ENCODE results near the gene BRD1. TPM values are rescaled to one million over a fixed set of nuclear protein-coding genes. Genes with fewer than 3 reads are reported as not detected.

The BRD1 gene
- total and polyA plus RNA-seq, 9 of the 15 experiments (the other 6 are each of a cell fraction or from before 2014, with no cell fraction given): 0.42 to 17.6 (median 5.5) TPM

GRCh38 chr22:49872347-49872746 lies 44.7 kb upstream of the BRD1 start (continued):
- TF ChIP-seq DACH1 (IDR thresholded peaks at IDR 0.05; ENCODE audit: partially characterized antibody): no peak
- no peak for TF ChIP-seq SMARCA5 (IDR thresholded peaks at IDR 0.05)
- no peak for TF ChIP-seq BRF1 (IDR thresholded peaks at IDR 0.05; ENCODE audit: borderline replicate concordance, extremely low read depth, insufficient read length)
- peak; percentile 75 to 88 for TF ChIP-seq MNT (conservative IDR thresholded peaks at IDR 0.05)
- TF ChIP-seq ZNF24 (IDR thresholded peaks at IDR 0.05): no peak
- TF ChIP-seq, protein P1, sequence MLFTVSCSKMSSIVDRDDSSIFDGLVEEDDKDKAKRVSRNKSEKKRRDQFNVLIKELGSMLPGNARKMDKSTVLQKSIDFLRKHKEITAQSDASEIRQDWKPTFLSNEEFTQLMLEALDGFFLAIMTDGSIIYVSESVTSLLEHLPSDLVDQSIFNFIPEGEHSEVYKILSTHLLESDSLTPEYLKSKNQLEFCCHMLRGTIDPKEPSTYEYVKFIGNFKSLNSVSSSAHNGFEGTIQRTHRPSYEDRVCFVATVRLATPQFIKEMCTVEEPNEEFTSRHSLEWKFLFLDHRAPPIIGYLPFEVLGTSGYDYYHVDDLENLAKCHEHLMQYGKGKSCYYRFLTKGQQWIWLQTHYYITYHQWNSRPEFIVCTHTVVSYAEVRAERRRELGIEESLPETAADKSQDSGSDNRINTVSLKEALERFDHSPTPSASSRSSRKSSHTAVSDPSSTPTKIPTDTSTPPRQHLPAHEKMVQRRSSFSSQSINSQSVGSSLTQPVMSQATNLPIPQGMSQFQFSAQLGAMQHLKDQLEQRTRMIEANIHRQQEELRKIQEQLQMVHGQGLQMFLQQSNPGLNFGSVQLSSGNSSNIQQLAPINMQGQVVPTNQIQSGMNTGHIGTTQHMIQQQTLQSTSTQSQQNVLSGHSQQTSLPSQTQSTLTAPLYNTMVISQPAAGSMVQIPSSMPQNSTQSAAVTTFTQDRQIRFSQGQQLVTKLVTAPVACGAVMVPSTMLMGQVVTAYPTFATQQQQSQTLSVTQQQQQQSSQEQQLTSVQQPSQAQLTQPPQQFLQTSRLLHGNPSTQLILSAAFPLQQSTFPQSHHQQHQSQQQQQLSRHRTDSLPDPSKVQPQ (CRISPR knock-in tag; IDR thresholded peaks at IDR 0.05; ENCODE audit: borderline replicate concordance): no peak

- peaks cover 9% of the 10 kb centered on the region; the same call in 2 of the 3 replicates for H3K36me3 ChIP-seq (ENCODE audit: control insufficient read depth, insufficient read depth, low read length)
- no peak overlapping the region for H3K9ac ChIP-seq (ENCODE audit: insufficient read depth in 1 of 2, low read depth in 2 of 2, low read length in 2 of 2)
- no peak overlapping the region for H3K4me3 ChIP-seq
- no peak overlapping the region for H3K27ac ChIP-seq (ENCODE audit: extremely low read depth, low read depth, low read length)
- in situ Hi-C loops (cut with MboI) (no loop called here), intact Hi-C loops (cut with micrococcal nuclease) (no loop called here)
- peaks cover 9% of the 10 kb centered on the region; the same call in 1 of the 2 replicates for H4K20me1 ChIP-seq (replicated peaks; ENCODE audit: control insufficient read depth, insufficient read depth, low read length)
- peaks cover 80% of the 10 kb centered on the region for H3K79me2 ChIP-seq (ENCODE audit: control insufficient read depth, insufficient read depth, low read length)
- peak; percentile 50 to 81 (median 52) for DNase-seq (ENCODE audit: extremely low read depth in 1 of 4, low spot score in 3 of 4)
- no peak overlapping the region for H3K4me2 ChIP-seq (ENCODE audit: insufficient read depth, low read length)
- no peaks in the 10 kb centered on the region for H3K27me3 ChIP-seq (ENCODE audit: control insufficient read depth in 2 of 2, insufficient read depth in 2 of 2, low read length in 2 of 2)
- H2AFZ ChIP-seq (ENCODE audit: low read depth, low read length): no peak overlapping the region
- no TSS peak for BruUV-seq (replicated peaks)
- CTCF ChIA-PET (ENCODE audit: low intra/inter-chr PET ratio): no interaction called here
- peaks cover 6 to 13% of the 10 kb centered on the region in 2 experiments; a peak in 4 of 5 replicates for H3K4me1 ChIP-seq (replicated peaks in 1 of 2; ENCODE audit: control insufficient read depth in 2 of 2, insufficient read depth in 2 of 2, low read length in 2 of 2)
- peaks cover 3% of the 10 kb centered on the region for H3K9me3 ChIP-seq (replicated peaks; ENCODE audit: control insufficient read depth, insufficient read depth, low read depth, low read length)
- ATAC-seq: peak; percentile 81
- TF ChIP-seq MBD2 (IDR thresholded peaks at IDR 0.05; ENCODE audit: borderline replicate concordance, low read depth) (peak; percentile 47; the same call in 1 of the 2 replicates), ZNF384 (IDR thresholded peaks at IDR 0.05; ENCODE audit: low read depth, low read length) (peak; percentile 83), ASH1L (IDR thresholded peaks at IDR 0.05; ENCODE audit: borderline replicate concordance, low read depth, partially characterized antibody) (peak; percentile 75), NFYB (IDR thresholded peaks at IDR 0.05; ENCODE audit: extremely low read depth, insufficient read length) (peak; percentile 54), RFX1 (IDR thresholded peaks at IDR 0.05) (peak; percentile 70), FOS (IDR thresholded peaks at IDR 0.05; ENCODE audit: extremely low read depth, insufficient read length) (peak; percentile 67), ZSCAN29 (IDR thresholded peaks at IDR 0.05) (no peak), MXD1 (CRISPR knock-in tag; IDR thresholded peaks at IDR 0.05; ENCODE audit: borderline replicate concordance, poor library complexity, severe bottlenecking) (no peak), RBM25 (IDR thresholded peaks at IDR 0.05; ENCODE audit: low read depth, low read length, severe bottlenecking) (peak; percentile 91)
- TF ChIP-seq, protein P2, sequence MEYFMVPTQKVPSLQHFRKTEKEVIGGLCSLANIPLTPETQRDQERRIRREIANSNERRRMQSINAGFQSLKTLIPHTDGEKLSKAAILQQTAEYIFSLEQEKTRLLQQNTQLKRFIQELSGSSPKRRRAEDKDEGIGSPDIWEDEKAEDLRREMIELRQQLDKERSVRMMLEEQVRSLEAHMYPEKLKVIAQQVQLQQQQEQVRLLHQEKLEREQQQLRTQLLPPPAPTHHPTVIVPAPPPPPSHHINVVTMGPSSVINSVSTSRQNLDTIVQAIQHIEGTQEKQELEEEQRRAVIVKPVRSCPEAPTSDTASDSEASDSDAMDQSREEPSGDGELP (CRISPR knock-in tag; IDR thresholded peaks at IDR 0.05; ENCODE audit: borderline replicate concordance): 0 out of 2 replicates have a peak, but pooled peaks have one; percentile 19
- H3K9me1 ChIP-seq (ENCODE audit: control insufficient read depth, insufficient read depth, low read length): no peaks in the 10 kb centered on the region
- 61% methylated on average over 4 of the region's 4 CpGs for WGBS (ENCODE audit: insufficient coverage, low coverage, missing lambda C conversion rate)
- POLR2A ChIA-PET: interaction anchor here (1.0 to 1.4 kb wide), 3 partner anchors 10 to 14 kb away, joined by 3 to 6 read pairs (median 4); no protein-coding TSS in a partner anchor
- FAIRE-seq: peak; percentile 23
Measured at GRCh38 chr22:49871482-49871881, 43.8 kb upstream of the BRD1 start.

All from K562 (cell line).